ENCODE measurements around the gene PDCD1LG2. TPM values are rescaled to one million over a fixed set of nuclear protein-coding genes. Genes with fewer than 3 reads are reported as not detected.

PDCD1LG2 gene
- polyA plus RNA-seq, 1 experiment = 49.8 TPM

DNA sequence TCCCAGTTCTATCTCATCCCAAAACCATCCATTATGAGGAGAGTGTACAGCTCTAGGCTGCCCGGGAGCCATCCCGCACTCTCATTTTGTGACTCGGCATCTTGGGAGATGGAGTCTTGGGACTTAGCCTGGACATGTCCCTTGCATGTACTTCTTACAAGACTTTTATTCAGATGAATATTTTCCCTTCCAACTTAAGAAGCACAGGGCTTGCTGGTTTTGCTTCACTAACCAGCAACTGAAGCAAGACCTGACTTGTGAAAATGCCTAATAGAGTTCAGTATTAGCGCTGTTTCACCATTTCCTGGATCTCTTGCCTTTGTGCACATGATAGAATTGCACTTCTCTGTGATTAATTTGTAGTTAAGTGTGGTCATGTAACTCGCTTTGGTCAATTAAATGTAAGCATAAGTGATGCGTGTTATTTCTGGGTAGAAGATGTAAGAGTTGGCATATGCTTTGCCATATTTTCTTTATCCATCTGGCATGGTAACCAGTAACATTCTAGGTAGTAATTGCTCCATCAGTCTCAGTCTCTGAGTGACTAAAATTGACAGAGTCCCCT lies 55.8 kb downstream of the PDCD1LG2 start:
- no peak for DNase-seq (ENCODE audit: low read depth)
- ChIA-PET POLR2A (no interaction called here), CTCF (interaction anchor here (1.6 kb wide), 1 partner anchor 34 kb away, joined by 5 read pairs; no protein-coding TSS in a partner anchor)
- H3K27me3 ChIP-seq (ENCODE audit: control insufficient read depth, insufficient read depth, low read length) = no peaks in the 10 kb centered on the region
- H3K36me3 ChIP-seq (ENCODE audit: control insufficient read depth, insufficient read depth, low read length) = peaks cover 5% of the 10 kb centered on the region
- no peak overlapping the region for H3K4me3 ChIP-seq (ENCODE audit: low read depth, low read length)
- TF ChIP-seq CTCF (IDR thresholded peaks at IDR 0.05; ENCODE audit: insufficient read depth, low read depth, low read length) = no peak

DNA sequence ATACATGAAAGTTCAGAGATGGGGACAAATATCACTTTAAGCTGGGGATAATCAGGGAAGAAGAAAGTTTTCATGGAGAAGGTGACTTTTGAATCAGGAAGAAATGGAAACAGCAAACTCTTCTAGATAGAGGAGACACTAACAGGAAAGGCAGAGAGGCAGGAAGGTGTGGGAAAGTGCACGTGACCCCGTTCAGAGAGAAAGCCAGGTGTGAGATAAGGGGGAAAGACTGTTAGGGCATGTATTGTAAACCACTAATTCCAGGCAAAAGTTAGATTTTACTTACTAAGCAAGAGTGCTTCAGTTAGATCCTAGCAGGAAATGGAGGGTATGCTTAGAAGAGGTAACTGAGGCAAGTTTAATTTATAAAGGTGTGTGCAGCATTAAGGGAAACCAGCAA lies 58.5 kb downstream of the PDCD1LG2 start:
- Histone ChIP-seq H3K4me3 (ENCODE audit: low read depth, low read length) (no peak overlapping the region), H3K36me3 (ENCODE audit: control insufficient read depth, insufficient read depth, low read length) (peaks cover 7% of the 10 kb centered on the region), H3K27me3 (ENCODE audit: control insufficient read depth, insufficient read depth, low read length) (no peaks in the 10 kb centered on the region)
- ChIA-PET CTCF (no interaction called here), POLR2A (no interaction called here)
- TF ChIP-seq CTCF (IDR thresholded peaks at IDR 0.05; ENCODE audit: insufficient read depth, low read depth, low read length) = no peak
- no peak for DNase-seq (ENCODE audit: low read depth)

DNA sequence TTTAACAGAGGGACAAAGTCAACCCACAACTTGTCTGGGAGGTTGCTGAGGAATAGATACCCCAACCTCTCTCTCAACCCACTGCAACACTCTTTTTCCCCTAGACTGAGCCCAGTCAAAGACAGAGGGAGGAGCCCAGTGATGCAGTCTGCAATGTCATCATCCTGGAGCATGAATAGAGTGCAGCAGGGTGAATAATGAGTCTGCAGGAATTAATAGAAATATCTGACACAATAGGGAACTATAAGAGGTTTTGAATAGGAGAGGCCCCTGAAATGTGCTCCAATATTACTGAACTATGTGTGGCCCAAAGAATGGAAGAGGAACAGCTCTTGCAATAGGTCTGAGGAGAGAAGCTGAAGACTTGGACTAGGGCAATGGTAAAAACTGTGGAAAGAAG lies 59.1 kb downstream of the PDCD1LG2 start:
- CTCF ChIA-PET = interaction anchor here (1.6 kb wide), 1 partner anchor 145 kb away, joined by 3 read pairs; no protein-coding TSS in a partner anchor
- Histone ChIP-seq H3K4me3 (ENCODE audit: low read depth, low read length) (no peak overlapping the region), H3K27me3 (ENCODE audit: control insufficient read depth, insufficient read depth, low read length) (no peaks in the 10 kb centered on the region), H3K36me3 (ENCODE audit: control insufficient read depth, insufficient read depth, low read length) (peaks cover 7% of the 10 kb centered on the region)
- no peak for DNase-seq (ENCODE audit: low read depth)
- POLR2A ChIA-PET = no interaction called here
- no peak for TF ChIP-seq CTCF (IDR thresholded peaks at IDR 0.05; ENCODE audit: insufficient read depth, low read depth, low read length)

DNA sequence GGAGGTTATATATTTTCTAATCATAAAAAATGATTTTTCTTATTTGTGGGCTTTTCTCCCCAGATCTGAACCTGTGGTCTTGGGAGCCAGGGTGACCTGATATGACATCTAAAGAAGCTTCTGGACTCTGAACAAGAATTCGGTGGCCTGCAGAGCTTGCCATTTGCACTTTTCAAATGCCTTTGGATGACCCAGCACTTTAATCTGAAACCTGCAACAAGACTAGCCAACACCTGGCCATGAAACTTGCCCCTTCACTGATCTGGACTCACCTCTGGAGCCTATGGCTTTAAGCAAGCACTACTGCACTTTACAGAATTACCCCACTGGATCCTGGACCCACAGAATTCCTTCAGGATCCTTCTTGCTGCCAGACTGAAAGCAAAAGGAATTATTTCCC lies 59.6 kb downstream of the PDCD1LG2 start:
- ChIA-PET CTCF (interaction anchor here (1.6 kb wide), 1 partner anchor 145 kb away, joined by 3 read pairs; no protein-coding TSS in a partner anchor), POLR2A (no interaction called here)
- H3K4me3 ChIP-seq (ENCODE audit: low read depth, low read length) = no peak overlapping the region

GRCh38 chr9:5571629-5572232 lies 61.4 kb downstream of the PDCD1LG2 start:
- ChIA-PET POLR2A (no interaction called here), CTCF (no interaction called here)
- no peak overlapping the region for H3K4me3 ChIP-seq (ENCODE audit: low read depth, low read length)

More for the DNA sequence above, 59.6 kb downstream of the PDCD1LG2 start:
- Histone ChIP-seq H3K36me3 (ENCODE audit: control insufficient read depth, insufficient read depth, low read length) (peaks cover 7% of the 10 kb centered on the region), H3K27me3 (ENCODE audit: control insufficient read depth, insufficient read depth, low read length) (no peaks in the 10 kb centered on the region)
- DNase-seq (ENCODE audit: low read depth) = no peak
- TF ChIP-seq CTCF (IDR thresholded peaks at IDR 0.05; ENCODE audit: insufficient read depth, low read depth, low read length) = no peak

More at GRCh38 chr9:5571629-5572232, 61.4 kb downstream of the PDCD1LG2 start:
- DNase-seq (ENCODE audit: low read depth) = no peak
- Histone ChIP-seq H3K27me3 (ENCODE audit: control insufficient read depth, insufficient read depth, low read length) (no peaks in the 10 kb centered on the region), H3K36me3 (ENCODE audit: control insufficient read depth, insufficient read depth, low read length) (peaks cover 7% of the 10 kb centered on the region)
- no peak for TF ChIP-seq CTCF (IDR thresholded peaks at IDR 0.05; ENCODE audit: insufficient read depth, low read depth, low read length)

Data from BJ (cell line).